HepG2 (cell line): ENCODE data around the gene KIF23. TPM values are rescaled to one million over a fixed set of nuclear protein-coding genes. Genes with fewer than 3 reads are reported as not detected.

Experiments
- ELF4 ChIP-seq: sonication (generic); formaldehyde crosslinking; IDR thresholded peaks from 2 replicates; pipeline ENCODE4 v1.5.0; 2020; ENCODE audit warnings: missing genetic modification reagents, mild to moderate bottlenecking, moderate library complexity, borderline replicate concordance
- GTF2F1 ChIP-seq: fragments of 150-350 bp; IDR thresholded peaks from 2 replicates; pipeline ENCODE4 v1.6.1; 2014; ENCODE audit warnings: low read length
- HBP1 ChIP-seq: IDR thresholded peaks from 2 replicates; pipeline ENCODE4 v1.6.1; 2016; ENCODE audit warnings: low read depth, control low read depth
- HHEX ChIP-seq: IDR thresholded peaks from 2 replicates; pipeline ENCODE4 v1.6.1; 2016; ENCODE audit warnings: control low read depth
- MTERF4 ChIP-seq: sonication (generic); formaldehyde crosslinking; IDR thresholded peaks from 2 replicates; pipeline ENCODE4 v1.8.0; 2023; ENCODE audit warnings: mild to moderate bottlenecking, missing genetic modification reagents
- NONO ChIP-seq, 2 experiments: fragments of 450-650 bp in 1 of 2; sonication (generic) in 1 of 2; formaldehyde crosslinking in 1 of 2; IDR thresholded peaks in 1 of 2; conservative IDR thresholded peaks in 1 of 2; 2 replicates each; pipeline versions ENCODE4 v1.6.1 to v1.8.0; 2017 to 2022; ENCODE audit warnings: mild to moderate bottlenecking in 1 of 2, missing genetic modification reagents in 1 of 2, moderate library complexity in 1 of 2
- PHB2 ChIP-seq: fragments of 450-650 bp; IDR thresholded peaks from 2 replicates; pipeline ENCODE4 v1.6.1; 2018; ENCODE audit not compliant: partially characterized antibody
- TEAD3 ChIP-seq: optimal IDR thresholded peaks from 2 replicates; pipeline ENCODE3; 2016; ENCODE audit warnings: borderline replicate concordance
- ZBTB20 ChIP-seq: sonication (generic); formaldehyde crosslinking; IDR thresholded peaks from 2 replicates; pipeline ENCODE4 v1.8.1; 2023; ENCODE audit warnings: missing genetic modification reagents, low read depth, mild to moderate bottlenecking, borderline replicate concordance
- ZFP90 ChIP-seq: sonication (generic); formaldehyde crosslinking; IDR thresholded peaks from 2 replicates; pipeline ENCODE4 v1.8.0; 2022; ENCODE audit warnings: missing genetic modification reagents, mild to moderate bottlenecking, inconsistent platforms, borderline replicate concordance
- ZKSCAN8 ChIP-seq: IDR thresholded peaks from 2 replicates; pipeline ENCODE4 v1.6.1; 2016; ENCODE audit warnings: borderline replicate concordance, missing genetic modification reagents, missing compliant biosample characterization
- ZNF263 ChIP-seq: sonication (generic); formaldehyde crosslinking; IDR thresholded peaks from 2 replicates; pipeline ENCODE4 v1.4.0; 2020; ENCODE audit warnings: missing genetic modification reagents
- ZNF382 ChIP-seq: sonication (generic); formaldehyde crosslinking; IDR thresholded peaks from 2 replicates; pipeline ENCODE4 v1.5.0; 2020; ENCODE audit warnings: missing genetic modification reagents, mild to moderate bottlenecking, borderline replicate concordance
- ZNF530 ChIP-seq: sonication (generic); formaldehyde crosslinking; IDR thresholded peaks from 2 replicates; pipeline ENCODE4 v1.5.0; 2020; ENCODE audit warnings: low read depth, mild to moderate bottlenecking, missing genetic modification reagents
- ZNF550 ChIP-seq: sonication (generic); formaldehyde crosslinking; IDR thresholded peaks from 2 replicates; pipeline ENCODE4 v1.4.0; 2020; ENCODE audit warnings: mild to moderate bottlenecking, missing genetic modification reagents, borderline replicate concordance
- ZNF713 ChIP-seq: sonication (generic); formaldehyde crosslinking; IDR thresholded peaks from 2 replicates; pipeline ENCODE4 v1.4.0; 2020; ENCODE audit warnings: mild to moderate bottlenecking, missing genetic modification reagents
- ZNF740 ChIP-seq: sonication (generic); formaldehyde crosslinking; IDR thresholded peaks from 2 replicates; pipeline ENCODE4 v1.4.0; 2020; ENCODE audit warnings: missing genetic modification reagents
- polyA plus RNA-seq, 8 experiments: library from polyadenylated mRNA; depleted of rRNA in 3 of 8; stranded (reverse) in 7 of 8; unstranded in 1 of 8; fragments of >200 nt; fragmentation: Illumina TruSeq in 4 of 8; extraction: Trizol in 4 of 8; gene quantifications; 2 replicates each; pipeline versions ENCODE4 v1.2.1 to v1.2.3, GENCODE V29; 2011 to 2016; ENCODE audit warnings: low read depth in 4 of 8, missing spikeins in 1 of 8, mixed read lengths in 1 of 8; ENCODE audit not compliant: insufficient read depth in 1 of 8
- total RNA-seq, 5 experiments: library from RNA; depleted of rRNA; stranded (reverse); fragments of >200 nt; fragmentation: Illumina TruSeq; extraction: Trizol; gene quantifications; 2 replicates each; pipeline ENCODE4 v1.2.3, GENCODE V29; 2016; ENCODE audit warnings: low read depth in 1 of 5
- TF ChIP-seq, protein P1 (sequence below): IDR thresholded peaks from 2 replicates; pipeline ENCODE4 v1.6.1; 2016; ENCODE audit warnings: low read depth, missing genetic modification reagents, missing compliant biosample characterization
- TF ChIP-seq, protein P2 (sequence below): sonication (generic); formaldehyde crosslinking; IDR thresholded peaks from 2 replicates; pipeline ENCODE4 v1.8.0; 2022; ENCODE audit warnings: missing genetic modification reagents, mild to moderate bottlenecking, borderline replicate concordance

Gene KIF23
- total and polyA plus RNA-seq, 2 of the 13 experiments (the other 11 are each of a cell fraction or from before 2014, with no cell fraction given) = 11.3 to 38.1 TPM

DNA sequence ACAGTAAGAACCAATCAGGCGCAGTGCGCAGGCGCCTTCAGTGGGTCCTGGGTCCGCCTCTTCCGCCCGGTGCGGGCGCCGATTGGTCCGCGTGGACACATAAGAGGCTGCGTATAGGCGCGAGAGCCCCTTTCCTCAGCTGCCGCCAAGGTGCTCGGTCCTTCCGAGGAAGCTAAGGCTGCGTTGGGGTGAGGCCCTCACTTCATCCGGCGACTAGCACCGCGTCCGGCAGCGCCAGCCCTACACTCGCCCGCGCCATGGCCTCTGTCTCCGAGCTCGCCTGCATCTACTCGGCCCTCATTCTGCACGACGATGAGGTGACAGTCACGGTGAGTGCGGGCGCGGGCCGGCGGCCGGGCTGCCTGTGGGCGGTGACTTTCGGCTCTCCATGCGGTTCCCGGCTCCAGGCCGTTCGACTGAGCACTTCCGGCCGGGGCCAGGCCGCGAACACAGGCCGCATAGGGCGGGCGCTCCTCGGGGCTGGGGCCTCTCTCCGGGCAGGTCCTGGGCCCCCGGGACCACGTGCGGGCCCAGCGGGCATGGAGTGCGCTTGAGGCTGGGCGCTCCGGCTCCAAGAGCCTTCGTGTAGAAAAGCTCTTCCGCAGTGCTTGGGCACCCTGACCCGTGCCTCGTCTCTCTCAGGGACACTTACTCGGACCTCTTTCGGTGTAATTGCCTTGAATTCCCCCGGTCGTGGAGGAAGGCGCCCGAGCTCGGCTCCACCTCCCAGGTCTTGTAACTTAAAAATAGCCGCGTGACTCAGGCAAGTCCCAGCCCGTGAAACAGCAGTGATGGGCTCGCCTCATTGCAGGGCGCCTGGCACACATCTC is 38.8 kb downstream of the KIF23 start, which contains the start of gene RPLP1 (continued):
- TF ChIP-seq ZNF740 (CRISPR knock-in tag) (no peak), NONO (IDR thresholded peaks at IDR 0.05) (no peak), NONO (CRISPR knock-in tag; conservative IDR thresholded peaks at IDR 0.05) (peak; percentile 85; the same call in 1 of the 2 replicates), ZKSCAN8 (CRISPR knock-in tag) (no peak), ZNF530 (CRISPR knock-in tag) (0 out of 2 replicates have a peak, but pooled peaks have one; percentile 12), ZBTB20 (CRISPR knock-in tag) (peak; percentile 77; the same call in 1 of the 2 replicates), GTF2F1 (peak; percentile 97), ELF4 (CRISPR knock-in tag) (no peak; the same call in 1 of the 2 replicates), ZNF713 (CRISPR knock-in tag) (no peak), ZNF263 (CRISPR knock-in tag) (peak; percentile 50), TEAD3 (CRISPR knock-in tag) (no peak), ZNF550 (CRISPR knock-in tag) (0 out of 2 replicates have a peak, but pooled peaks have one; percentile 16), ZNF382 (CRISPR knock-in tag) (no peak), ZFP90 (peak; percentile 82), HHEX (CRISPR knock-in tag) (no peak), HBP1 (CRISPR knock-in tag) (peak; percentile 71; the same call in 1 of the 2 replicates), MTERF4 (CRISPR knock-in tag) (peak; percentile 73), PHB2 (no peak)
- TF ChIP-seq, protein P1, sequence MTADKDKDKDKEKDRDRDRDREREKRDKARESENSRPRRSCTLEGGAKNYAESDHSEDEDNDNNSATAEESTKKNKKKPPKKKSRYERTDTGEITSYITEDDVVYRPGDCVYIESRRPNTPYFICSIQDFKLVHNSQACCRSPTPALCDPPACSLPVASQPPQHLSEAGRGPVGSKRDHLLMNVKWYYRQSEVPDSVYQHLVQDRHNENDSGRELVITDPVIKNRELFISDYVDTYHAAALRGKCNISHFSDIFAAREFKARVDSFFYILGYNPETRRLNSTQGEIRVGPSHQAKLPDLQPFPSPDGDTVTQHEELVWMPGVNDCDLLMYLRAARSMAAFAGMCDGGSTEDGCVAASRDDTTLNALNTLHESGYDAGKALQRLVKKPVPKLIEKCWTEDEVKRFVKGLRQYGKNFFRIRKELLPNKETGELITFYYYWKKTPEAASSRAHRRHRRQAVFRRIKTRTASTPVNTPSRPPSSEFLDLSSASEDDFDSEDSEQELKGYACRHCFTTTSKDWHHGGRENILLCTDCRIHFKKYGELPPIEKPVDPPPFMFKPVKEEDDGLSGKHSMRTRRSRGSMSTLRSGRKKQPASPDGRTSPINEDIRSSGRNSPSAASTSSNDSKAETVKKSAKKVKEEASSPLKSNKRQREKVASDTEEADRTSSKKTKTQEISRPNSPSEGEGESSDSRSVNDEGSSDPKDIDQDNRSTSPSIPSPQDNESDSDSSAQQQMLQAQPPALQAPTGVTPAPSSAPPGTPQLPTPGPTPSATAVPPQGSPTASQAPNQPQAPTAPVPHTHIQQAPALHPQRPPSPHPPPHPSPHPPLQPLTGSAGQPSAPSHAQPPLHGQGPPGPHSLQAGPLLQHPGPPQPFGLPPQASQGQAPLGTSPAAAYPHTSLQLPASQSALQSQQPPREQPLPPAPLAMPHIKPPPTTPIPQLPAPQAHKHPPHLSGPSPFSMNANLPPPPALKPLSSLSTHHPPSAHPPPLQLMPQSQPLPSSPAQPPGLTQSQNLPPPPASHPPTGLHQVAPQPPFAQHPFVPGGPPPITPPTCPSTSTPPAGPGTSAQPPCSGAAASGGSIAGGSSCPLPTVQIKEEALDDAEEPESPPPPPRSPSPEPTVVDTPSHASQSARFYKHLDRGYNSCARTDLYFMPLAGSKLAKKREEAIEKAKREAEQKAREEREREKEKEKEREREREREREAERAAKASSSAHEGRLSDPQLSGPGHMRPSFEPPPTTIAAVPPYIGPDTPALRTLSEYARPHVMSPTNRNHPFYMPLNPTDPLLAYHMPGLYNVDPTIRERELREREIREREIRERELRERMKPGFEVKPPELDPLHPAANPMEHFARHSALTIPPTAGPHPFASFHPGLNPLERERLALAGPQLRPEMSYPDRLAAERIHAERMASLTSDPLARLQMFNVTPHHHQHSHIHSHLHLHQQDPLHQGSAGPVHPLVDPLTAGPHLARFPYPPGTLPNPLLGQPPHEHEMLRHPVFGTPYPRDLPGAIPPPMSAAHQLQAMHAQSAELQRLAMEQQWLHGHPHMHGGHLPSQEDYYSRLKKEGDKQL (CRISPR knock-in tag) = 0 out of 2 replicates have a peak, but pooled peaks have one; percentile 9
- TF ChIP-seq, protein P2, sequence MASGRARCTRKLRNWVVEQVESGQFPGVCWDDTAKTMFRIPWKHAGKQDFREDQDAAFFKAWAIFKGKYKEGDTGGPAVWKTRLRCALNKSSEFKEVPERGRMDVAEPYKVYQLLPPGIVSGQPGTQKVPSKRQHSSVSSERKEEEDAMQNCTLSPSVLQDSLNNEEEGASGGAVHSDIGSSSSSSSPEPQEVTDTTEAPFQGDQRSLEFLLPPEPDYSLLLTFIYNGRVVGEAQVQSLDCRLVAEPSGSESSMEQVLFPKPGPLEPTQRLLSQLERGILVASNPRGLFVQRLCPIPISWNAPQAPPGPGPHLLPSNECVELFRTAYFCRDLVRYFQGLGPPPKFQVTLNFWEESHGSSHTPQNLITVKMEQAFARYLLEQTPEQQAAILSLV = peak; percentile 72; the same call in 1 of the 2 replicates
